ENCODE measurements around the gene EIF1B.
"Not testable (repeated sequence)": the region's sequence is repeated elsewhere in the genome, so short reads cannot be mapped to it uniquely, and the experiment has no call there.

The EIF1B gene

GRCh38 chr3:40309418-40309924 is at the start of gene EIF1B:
Gene EIF1B (plus strand): TSS chr3:40309707. CDS start chr3:40309942, 235 bp downstream.
- peak; percentile 96 for DNase-seq (ENCODE audit: low read depth)

GRCh38 chr3:40262331-40262730 is 47.2 kb upstream of the EIF1B start:
- DNase-seq (ENCODE audit: low read depth), result no peak

GRCh38 chr3:40264451-40264850 is 45.1 kb upstream of the EIF1B start:
- no peak for DNase-seq (ENCODE audit: low read depth)

GRCh38 chr3:40265181-40265580 is 44.3 kb upstream of the EIF1B start:
- DNase-seq (ENCODE audit: low read depth), result no peak

- no peak for DNase-seq (ENCODE audit: low read depth)
Observed at GRCh38 chr3:40267937-40268724, 41.4 kb upstream of the EIF1B start.

- DNase-seq (ENCODE audit: low read depth), result no peak
Observed at GRCh38 chr3:40268802-40269524, 40.5 kb upstream of the EIF1B start.

- no peak for DNase-seq (ENCODE audit: low read depth)
Observed at GRCh38 chr3:40278791-40279190, 30.7 kb upstream of the EIF1B start.

- no peak for DNase-seq (ENCODE audit: low read depth)
Observed at GRCh38 chr3:40281995-40282394, 27.5 kb upstream of the EIF1B start.

GRCh38 chr3:40283057-40283456 is 26.4 kb upstream of the EIF1B start:
- DNase-seq (ENCODE audit: low read depth), result not testable (repeated sequence)

GRCh38 chr3:40287248-40287647 is 22.3 kb upstream of the EIF1B start:
- no peak for DNase-seq (ENCODE audit: low read depth)

- no peak for DNase-seq (ENCODE audit: low read depth)
Observed at GRCh38 chr3:40290396-40290795, 19.1 kb upstream of the EIF1B start.

- no peak for DNase-seq (ENCODE audit: low read depth)
Observed at GRCh38 chr3:40291471-40291870, 18.0 kb upstream of the EIF1B start.

- DNase-seq (ENCODE audit: low read depth), result no peak
Observed at GRCh38 chr3:40292637-40293349, 16.7 kb upstream of the EIF1B start.

- DNase-seq (ENCODE audit: low read depth), result no peak
Observed at GRCh38 chr3:40294434-40294833, 15.1 kb upstream of the EIF1B start.

GRCh38 chr3:40298075-40298474 is 11.4 kb upstream of the EIF1B start:
- no peak for DNase-seq (ENCODE audit: low read depth)

GRCh38 chr3:40299130-40299720 is 10.3 kb upstream of the EIF1B start:
- no peak for DNase-seq (ENCODE audit: low read depth)

- DNase-seq (ENCODE audit: low read depth), result no peak
Observed at GRCh38 chr3:40299721-40300335, 9.7 kb upstream of the EIF1B start.

- no peak for DNase-seq (ENCODE audit: low read depth)
Observed at GRCh38 chr3:40302784-40303183, 6.7 kb upstream of the EIF1B start.

- DNase-seq (ENCODE audit: low read depth), result no peak
Observed at GRCh38 chr3:40304352-40304751, 5.2 kb upstream of the EIF1B start.

GRCh38 chr3:40306336-40306735 is 3.2 kb upstream of the EIF1B start:
- DNase-seq (ENCODE audit: low read depth), result no peak

- no peak for DNase-seq (ENCODE audit: low read depth)
Observed at GRCh38 chr3:40307176-40307575, 2.3 kb upstream of the EIF1B start.

Measured in stimulated activated CD8-positive, alpha-beta memory T cell treated with anti-CD3 and anti-CD28 coated beads, Interleukin-12 subunit alpha, Interleukin-12 subunit beta, amount 100 ng/mL, for 4 hours (primary cell).